Measurements from ENCODE around the gene PLG. TPM values are rescaled to one million over a fixed set of nuclear protein-coding genes. Genes with fewer than 3 reads are reported as not detected.
A peak's percentile ranks its signal among the peaks of the same experiment; 100 is the strongest.
"Not testable (repeated sequence)": the region's sequence is repeated elsewhere in the genome, so short reads cannot be mapped to it uniquely, and the experiment has no call there.

PLG gene
- total RNA-seq, 1 donor from 2014 or later: 1.9 TPM

- Mint-ChIP-seq H3K4me3 (ENCODE audit: low read depth) (no peak overlapping the region), H3K36me3 (ENCODE audit: insufficient read depth) (peaks cover 1% of the 10 kb centered on the region), H3K9me3 (ENCODE audit: low read depth) (peaks cover under 1% of the 10 kb centered on the region), H3K4me1 (ENCODE audit: low read depth) (peaks cover 6% of the 10 kb centered on the region), H3K27me3 (peaks cover 2% of the 10 kb centered on the region), H3K27ac (no peak overlapping the region)
- peak; percentile 36 for DNase-seq (ENCODE audit: low spot score, unreplicated experiment)
- TF ChIP-seq CTCF (IDR thresholded peaks at IDR 0.05; ENCODE audit: unreplicated experiment): peak; percentile 76
Measured at GRCh38 chr6:160667639-160668481, 34.2 kb upstream of the PLG start.

- Mint-ChIP-seq H3K36me3 (ENCODE audit: insufficient read depth) (peaks cover 8% of the 10 kb centered on the region), H3K27me3 (peaks cover 2% of the 10 kb centered on the region), H3K4me3 (ENCODE audit: low read depth) (no peak overlapping the region), H3K27ac (no peak overlapping the region), H3K4me1 (ENCODE audit: low read depth) (peaks cover 5% of the 10 kb centered on the region), H3K9me3 (ENCODE audit: low read depth) (peaks cover 8% of the 10 kb centered on the region)
- DNase-seq (ENCODE audit: low spot score, unreplicated experiment): no peak
- no peak for TF ChIP-seq CTCF (IDR thresholded peaks at IDR 0.05; ENCODE audit: unreplicated experiment)
Measured at GRCh38 chr6:160668589-160668988, 33.5 kb upstream of the PLG start.

GRCh38 chr6:160676418-160676817 is 25.6 kb upstream of the PLG start:
- H3K9me3 Mint-ChIP-seq (ENCODE audit: low read depth): peaks cover 12% of the 10 kb centered on the region
- H3K4me3 Mint-ChIP-seq (ENCODE audit: low read depth); H3K36me3 Mint-ChIP-seq (ENCODE audit: insufficient read depth); DNase-seq (ENCODE audit: low spot score, unreplicated experiment); H3K27ac Mint-ChIP-seq; H3K4me1 Mint-ChIP-seq (ENCODE audit: low read depth): not testable (repeated sequence)
- H3K27me3 Mint-ChIP-seq: peaks cover 14% of the 10 kb centered on the region

- DNase-seq (ENCODE audit: low spot score, unreplicated experiment): no peak
- Mint-ChIP-seq H3K9me3 (ENCODE audit: low read depth) (peaks cover 8% of the 10 kb centered on the region), H3K27me3 (peaks cover 14% of the 10 kb centered on the region), H3K27ac (no peak overlapping the region), H3K36me3 (ENCODE audit: insufficient read depth) (peaks cover 4% of the 10 kb centered on the region), H3K4me1 (ENCODE audit: low read depth) (no peaks in the 10 kb centered on the region), H3K4me3 (ENCODE audit: low read depth) (peak overlapping the region; percentile 75)
- no peak for TF ChIP-seq CTCF (IDR thresholded peaks at IDR 0.05; ENCODE audit: unreplicated experiment)
Measured at GRCh38 chr6:160678230-160678629, 23.8 kb upstream of the PLG start.

DNA sequence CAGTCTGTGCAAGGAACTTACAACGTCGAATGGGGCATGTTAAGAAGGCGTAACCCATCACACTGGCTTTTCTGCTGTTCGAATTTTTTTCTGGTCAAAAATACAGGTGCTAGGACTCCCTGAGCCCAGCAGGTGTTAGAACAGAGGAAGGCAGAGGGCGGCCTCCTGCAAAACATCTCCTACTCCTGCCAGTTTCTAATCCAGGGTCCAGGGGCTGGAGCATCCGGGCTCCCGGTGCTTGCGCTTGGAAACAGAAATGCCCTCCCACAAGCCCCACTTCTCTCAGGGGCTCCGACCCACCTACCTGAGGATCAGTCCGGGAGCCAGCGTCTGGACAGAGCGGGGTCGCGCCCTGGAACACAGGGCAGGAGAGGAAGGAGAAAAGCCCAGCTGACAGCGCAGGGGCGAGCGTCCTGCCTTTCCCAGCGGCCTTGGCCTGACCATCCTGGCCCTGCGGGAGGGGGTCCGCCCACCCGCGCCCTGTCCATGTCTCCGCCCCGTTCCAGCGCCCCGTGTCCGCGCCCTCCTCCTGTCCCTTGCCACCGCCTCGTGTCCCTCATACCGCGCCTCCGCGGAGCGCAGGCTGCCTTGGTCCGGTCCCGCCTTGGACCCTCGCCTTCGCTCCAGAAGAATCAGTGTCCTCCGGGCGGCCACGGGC is 23.2 kb upstream of the PLG start:
- H3K27me3 Mint-ChIP-seq: peaks cover 14% of the 10 kb centered on the region
- peak; percentile 33 for DNase-seq (ENCODE audit: low spot score, unreplicated experiment)
- peak overlapping the region; percentile 33 for H3K27ac Mint-ChIP-seq
- H3K36me3 Mint-ChIP-seq (ENCODE audit: insufficient read depth): no peaks in the 10 kb centered on the region
- H3K4me1 Mint-ChIP-seq (ENCODE audit: low read depth): no peaks in the 10 kb centered on the region
- H3K9me3 Mint-ChIP-seq (ENCODE audit: low read depth): peaks cover 3% of the 10 kb centered on the region
- peak overlapping the region; percentile 75 for H3K4me3 Mint-ChIP-seq (ENCODE audit: low read depth)
- no peak for TF ChIP-seq CTCF (IDR thresholded peaks at IDR 0.05; ENCODE audit: unreplicated experiment)

Measured in progenitor cell of endocrine pancreas (in vitro differentiated cells).